OCI-LY3 (cell line): ENCODE measurements around the gene TRH.
A peak's percentile ranks its signal among the peaks of the same experiment; 100 is the strongest.

ENCODE experiments used
- H2AFZ ChIP-seq: fragments of 200-600, 300-600 bp; shearing (Covaris generic); 2 replicates; pipeline ENCODE4 v1.6.0; 2014; ENCODE audit warnings: antibody characterized with exemption, low read depth, low read length
- H3K27ac ChIP-seq: fragments of 200-600, 300-600 bp; sonication (generic); 2 replicates; pipeline ENCODE4 v1.5.1; 2014; ENCODE audit warnings: mild to moderate bottlenecking, low read length, moderate library complexity, mixed read lengths
- H3K27me3 ChIP-seq: fragments of 200-600, 300-600 bp; sonication (generic); 2 replicates; pipeline ENCODE4 v1.6.1; 2014; ENCODE audit warnings: low read depth, low read length, mixed read lengths
- H3K36me3 ChIP-seq: fragments of 200-600, 300-600 bp; sonication (generic); replicated peaks from 2 replicates; pipeline ENCODE3; 2014; ENCODE audit warnings: low read depth, low read length, mixed read lengths
- H3K4me1 ChIP-seq: fragments of 300-600, 200-600 bp; sonication (generic); 2 replicates; pipeline ENCODE4 v1.6.1; 2014; ENCODE audit warnings: low read length, mixed read lengths
- H3K4me2 ChIP-seq: fragments of 200-600, 300-600 bp; sonication (generic); 2 replicates; pipeline ENCODE4 v1.6.1; 2014; ENCODE audit warnings: low read length, mixed read lengths
- H3K4me3 ChIP-seq: fragments of 300-600, 200-600 bp; sonication (generic); 2 replicates; pipeline ENCODE4 v1.5.1; 2014; ENCODE audit warnings: antibody characterized with exemption, mild to moderate bottlenecking, low read length, moderate library complexity
- H3K79me2 ChIP-seq: fragments of 300-600, 200-600 bp; shearing (Covaris generic); 2 replicates; pipeline ENCODE4 v1.6.1; 2014; ENCODE audit warnings: mild to moderate bottlenecking, low read length, mixed read lengths
- H3K9ac ChIP-seq: fragments of 300-600, 200-600 bp; shearing (Covaris generic); 2 replicates; pipeline ENCODE4 v1.6.0; 2014; ENCODE audit warnings: mild to moderate bottlenecking, low read length, moderate library complexity
- H3K9me3 ChIP-seq: fragments of 200-600, 300-600 bp; shearing (Covaris generic); 2 replicates; pipeline ENCODE4 v1.6.1; 2014; ENCODE audit warnings: low read length, mixed read lengths; ENCODE audit not compliant: insufficient read depth
- H4K20me1 ChIP-seq: fragments of 200-600, 300-600 bp; sonication (generic); 2 replicates; pipeline ENCODE4 v1.6.1; 2016; ENCODE audit warnings: low read length, mixed read lengths; ENCODE audit not compliant: insufficient read depth
- EZH2phosphoT487 ChIP-seq: fragments of 200-600 bp; shearing (Covaris generic); IDR thresholded peaks from 2 replicates; pipeline ENCODE4 v1.6.1; 2018; ENCODE audit warnings: antibody characterized with exemption, mixed run types, low read depth
- TF ChIP-seq, protein P1 (sequence below): fragments of 200-600, 300-600 bp; sonication (generic); IDR thresholded peaks from 2 replicates; pipeline ENCODE4 v1.5.1; 2014; ENCODE audit warnings: antibody characterized with exemption, low read length, low read depth

Gene TRH

DNA sequence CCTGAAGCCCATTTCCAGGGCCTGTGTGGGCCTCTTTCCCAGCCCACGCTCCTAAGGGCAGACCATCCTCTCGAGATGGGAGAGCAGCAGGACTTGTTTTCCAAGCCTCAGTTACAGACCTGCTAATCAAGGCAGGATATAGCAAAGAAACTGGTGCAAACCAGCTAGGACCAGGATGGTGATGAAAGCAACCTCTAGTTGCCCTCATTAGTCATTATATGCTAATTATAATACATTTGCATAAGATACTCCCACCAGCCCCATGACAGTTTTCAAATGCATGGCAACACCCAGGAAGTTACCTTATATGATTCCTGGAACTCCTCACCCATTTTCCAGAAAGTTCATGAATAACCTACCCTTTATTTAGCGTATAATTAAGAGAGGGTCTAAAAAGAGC is 34.4 kb upstream of the TRH start:
- Histone ChIP-seq H3K27me3 (no peaks in the 10 kb centered on the region), H4K20me1 (no peaks in the 10 kb centered on the region), H3K79me2 (no peaks in the 10 kb centered on the region), H3K9me3 (no peaks in the 10 kb centered on the region), H2AFZ (no peak overlapping the region), H3K4me1 (no peaks in the 10 kb centered on the region), H3K9ac (no peak overlapping the region), H3K27ac (no peak overlapping the region), H3K36me3 (no peaks in the 10 kb centered on the region), H3K4me3 (no peak overlapping the region), H3K4me2 (no peak overlapping the region)
- no peak for TF ChIP-seq EZH2phosphoT487
- TF ChIP-seq, protein P1, sequence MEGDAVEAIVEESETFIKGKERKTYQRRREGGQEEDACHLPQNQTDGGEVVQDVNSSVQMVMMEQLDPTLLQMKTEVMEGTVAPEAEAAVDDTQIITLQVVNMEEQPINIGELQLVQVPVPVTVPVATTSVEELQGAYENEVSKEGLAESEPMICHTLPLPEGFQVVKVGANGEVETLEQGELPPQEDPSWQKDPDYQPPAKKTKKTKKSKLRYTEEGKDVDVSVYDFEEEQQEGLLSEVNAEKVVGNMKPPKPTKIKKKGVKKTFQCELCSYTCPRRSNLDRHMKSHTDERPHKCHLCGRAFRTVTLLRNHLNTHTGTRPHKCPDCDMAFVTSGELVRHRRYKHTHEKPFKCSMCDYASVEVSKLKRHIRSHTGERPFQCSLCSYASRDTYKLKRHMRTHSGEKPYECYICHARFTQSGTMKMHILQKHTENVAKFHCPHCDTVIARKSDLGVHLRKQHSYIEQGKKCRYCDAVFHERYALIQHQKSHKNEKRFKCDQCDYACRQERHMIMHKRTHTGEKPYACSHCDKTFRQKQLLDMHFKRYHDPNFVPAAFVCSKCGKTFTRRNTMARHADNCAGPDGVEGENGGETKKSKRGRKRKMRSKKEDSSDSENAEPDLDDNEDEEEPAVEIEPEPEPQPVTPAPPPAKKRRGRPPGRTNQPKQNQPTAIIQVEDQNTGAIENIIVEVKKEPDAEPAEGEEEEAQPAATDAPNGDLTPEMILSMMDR = no peak

DNA sequence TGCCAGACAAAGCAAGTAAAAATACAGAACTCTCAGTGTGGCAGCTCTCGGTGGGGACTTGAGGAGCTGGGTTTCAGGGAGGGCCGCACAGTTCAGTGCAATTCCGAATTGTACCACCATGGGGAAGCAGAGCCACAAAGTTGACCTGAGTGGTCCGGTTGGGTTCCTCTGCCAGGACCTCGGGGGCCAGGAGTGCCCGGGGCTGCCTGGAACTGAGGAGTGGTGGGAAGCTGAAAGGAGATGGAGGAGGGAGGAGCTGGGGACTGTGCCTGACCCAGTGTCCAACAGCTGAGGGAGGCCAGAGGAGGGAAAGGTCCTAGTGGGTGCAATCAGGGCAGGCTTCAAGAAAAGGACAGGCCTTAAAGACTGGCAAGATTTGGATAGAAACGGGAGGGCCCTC is 32.2 kb upstream of the TRH start:
- Histone ChIP-seq H3K9ac (no peak overlapping the region), H2AFZ (peak overlapping the region; percentile 68), H3K9me3 (no peaks in the 10 kb centered on the region), H3K4me2 (no peak overlapping the region), H4K20me1 (no peaks in the 10 kb centered on the region), H3K27ac (no peak overlapping the region), H3K79me2 (no peaks in the 10 kb centered on the region), H3K4me1 (no peaks in the 10 kb centered on the region), H3K27me3 (peaks cover 4% of the 10 kb centered on the region; the same call in 1 of the 2 replicates), H3K36me3 (no peaks in the 10 kb centered on the region), H3K4me3 (no peak overlapping the region)
- TF ChIP-seq EZH2phosphoT487 = no peak
- TF ChIP-seq, protein P1 = peak; percentile 74

DNA sequence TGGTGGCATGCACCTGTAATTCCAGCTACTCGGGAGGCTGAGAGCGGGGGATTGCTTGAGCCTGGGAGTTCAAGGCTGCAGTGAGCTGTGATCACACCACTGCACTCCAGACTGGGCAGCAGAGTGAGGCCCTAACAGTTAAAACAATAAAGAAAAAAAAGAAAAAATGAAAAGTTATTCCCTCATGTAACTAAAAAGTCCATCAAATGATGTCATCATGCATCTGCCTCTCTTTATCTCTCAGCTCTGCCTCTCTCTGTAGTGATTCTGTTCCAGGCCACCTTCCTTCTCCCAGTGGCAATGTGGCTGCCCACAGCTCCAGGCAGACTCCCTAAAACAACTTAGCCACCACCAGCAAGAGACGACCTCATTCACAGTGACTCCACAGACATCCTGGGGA is 31.5 kb upstream of the TRH start:
- Histone ChIP-seq H3K9me3 (no peaks in the 10 kb centered on the region), H3K4me1 (no peaks in the 10 kb centered on the region), H3K79me2 (no peaks in the 10 kb centered on the region), H3K27me3 (peaks cover 5% of the 10 kb centered on the region; the same call in 1 of the 2 replicates), H3K36me3 (no peaks in the 10 kb centered on the region), H4K20me1 (no peaks in the 10 kb centered on the region), H3K9ac (no peak overlapping the region), H3K27ac (no peak overlapping the region), H3K4me2 (no peak overlapping the region), H3K4me3 (no peak overlapping the region), H2AFZ (no peak overlapping the region)
- no peak for TF ChIP-seq EZH2phosphoT487
- TF ChIP-seq, protein P1 = no peak

DNA sequence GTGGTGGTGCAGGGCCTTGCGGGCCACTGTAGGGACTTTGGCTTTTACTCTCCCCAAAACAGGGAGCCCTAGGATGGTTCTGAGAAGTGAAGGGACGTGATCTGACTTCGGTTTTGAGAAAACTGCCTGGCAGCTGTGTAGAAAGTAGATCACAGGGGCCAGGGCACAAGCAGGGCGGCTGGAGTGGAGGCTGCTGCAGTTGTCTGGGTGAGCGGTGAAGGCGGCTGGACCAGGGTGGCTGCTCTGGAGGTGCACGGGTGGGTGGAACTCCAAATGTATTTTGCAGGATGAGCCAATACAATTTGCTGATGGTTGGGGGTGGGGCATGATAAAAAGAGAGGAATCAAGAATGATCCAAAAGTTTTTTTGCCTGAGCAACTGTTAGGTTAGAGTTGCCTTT is 29.8 kb upstream of the TRH start:
- H3K4me1 ChIP-seq = no peaks in the 10 kb centered on the region
- H3K4me3 ChIP-seq = no peak overlapping the region
- H3K9me3 ChIP-seq = no peaks in the 10 kb centered on the region
- no peak overlapping the region for H3K9ac ChIP-seq
- no peak overlapping the region for H3K27ac ChIP-seq
- no peaks in the 10 kb centered on the region for H3K79me2 ChIP-seq
- H3K27me3 ChIP-seq = peaks cover 5% of the 10 kb centered on the region; the same call in 1 of the 2 replicates
- no peak for TF ChIP-seq EZH2phosphoT487
- TF ChIP-seq, protein P1 = no peak
- H2AFZ ChIP-seq = no peak overlapping the region
- H3K36me3 ChIP-seq = no peaks in the 10 kb centered on the region
- no peak overlapping the region for H3K4me2 ChIP-seq
- H4K20me1 ChIP-seq = no peaks in the 10 kb centered on the region
